ENCODE data around the gene ZC2HC1B. TPM values are rescaled to one million over a fixed set of nuclear protein-coding genes. Genes with fewer than 3 reads are reported as not detected.

ZC2HC1B gene
- total and polyA plus RNA-seq, 10 of the 15 experiments (the other 5 are each of a cell fraction or from before 2014, with no cell fraction given): 0.09 to 0.36 (median 0.31) TPM; not detected in 5

DNA sequence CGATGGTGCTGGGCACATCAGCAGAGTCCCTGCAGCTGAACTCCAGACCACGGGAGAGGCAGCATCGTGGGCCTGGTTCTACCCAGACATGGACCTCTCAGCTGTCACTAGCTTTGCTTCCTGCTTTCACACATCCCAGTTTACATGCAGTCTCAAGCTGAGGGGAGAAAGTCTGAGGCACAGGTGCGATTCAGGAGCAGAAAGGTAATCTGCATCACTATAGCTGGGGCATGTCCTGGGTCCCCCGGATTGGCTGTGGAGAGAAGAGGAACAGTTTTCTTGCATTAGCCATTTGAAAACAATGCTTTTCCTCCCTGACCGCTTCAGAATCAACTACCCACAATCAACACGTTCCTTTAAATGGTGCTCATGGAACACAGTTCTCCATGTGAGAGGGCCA, 83.9 kb downstream of the ZC2HC1B start:
- no TSS peak for BruUV-seq (replicated peaks)
- no peak overlapping the region for H3K4me2 ChIP-seq (ENCODE audit: control insufficient read depth, insufficient read depth)
- ATAC-seq: no peak
- no peak overlapping the region for H3K9ac ChIP-seq (ENCODE audit: control insufficient read depth, insufficient read depth, low read length)
- 90% methylated on average over 7 of the region's 7 CpGs for WGBS (ENCODE audit: insufficient coverage, insufficient replicate concordance, low lambda C conversion rate, missing lambda C conversion rate)
- DNase-seq (ENCODE audit: low read depth, low spot score): no peak
- H3K27ac ChIP-seq (ENCODE audit: control insufficient read depth, insufficient read depth): no peak overlapping the region
- H3K9me3 ChIP-seq (replicated peaks; ENCODE audit: control insufficient read depth, insufficient read depth, low read length): no peaks in the 10 kb centered on the region
- no peak overlapping the region for H3K4me3 ChIP-seq
- H3K36me3 ChIP-seq (ENCODE audit: control insufficient read depth in 2 of 2, insufficient read depth in 2 of 2, low read length in 1 of 2): no peaks in the 10 kb centered on the region; a peak in 1 of 4 replicates
- FAIRE-seq: no peak
- H2AFZ ChIP-seq (ENCODE audit: control insufficient read depth, low read depth, low read length): no peak overlapping the region
- H3K27me3 ChIP-seq (replicated peaks in 1 of 2; ENCODE audit: control insufficient read depth in 2 of 2, insufficient read depth in 2 of 2, low read length in 1 of 2): no peaks in the 10 kb centered on the region
- in situ Hi-C loops (cut with MboI): loop anchor here (10.0 kb wide), 1 partner anchor 277 kb away; no protein-coding TSS in a partner anchor
- ChIA-PET SMC1A (ENCODE audit: uncharacterized antibody, unreplicated experiment) (interaction anchor here (1.0 kb wide), 1 partner anchor 104 kb away, joined by 3 read pairs; no protein-coding TSS in a partner anchor), CTCF (interaction anchor here (1.1 to 4.6 kb wide), 2 partner anchors 9 to 140 kb away, joined by 3 to 35 read pairs; no protein-coding TSS in a partner anchor), POLR2A (no interaction called here), RAD21 (ENCODE audit: unreplicated experiment) (interaction anchor here (2.0 kb wide), 1 partner anchor 9 kb away, joined by 5 read pairs; no protein-coding TSS in a partner anchor)
- no peaks in the 10 kb centered on the region for H3K79me2 ChIP-seq (ENCODE audit: control insufficient read depth, insufficient read depth, low read length)
- no peaks in the 10 kb centered on the region for H3K4me1 ChIP-seq (ENCODE audit: control insufficient read depth, insufficient read depth, low read length)
- TF ChIP-seq YBX1 (IDR thresholded peaks at IDR 0.05): no peak
- TF ChIP-seq CHD1 (IDR thresholded peaks at IDR 0.05; ENCODE audit: low read depth, low read length): no peak
- TF ChIP-seq ELK1 (IDR thresholded peaks at IDR 0.05; ENCODE audit: low read depth, low read length): no peak
- no peak for TF ChIP-seq SRF (IDR thresholded peaks at IDR 0.05; ENCODE audit: low read depth in 2 of 2, low read length in 2 of 2)
- no peak for TF ChIP-seq HSF1 (IDR thresholded peaks at IDR 0.05; ENCODE audit: low read depth, low read length)
- no peak for TF ChIP-seq SMAD1 (IDR thresholded peaks at IDR 0.05; ENCODE audit: low read depth, partially characterized antibody)
- no peak for TF ChIP-seq ZNF207 (IDR thresholded peaks at IDR 0.05; ENCODE audit: borderline replicate concordance)
- TF ChIP-seq ZNF384 (IDR thresholded peaks at IDR 0.05; ENCODE audit: borderline replicate concordance, low read depth, low read length): no peak
- TF ChIP-seq BACH1 (IDR thresholded peaks at IDR 0.05; ENCODE audit: borderline replicate concordance): no peak
- TF ChIP-seq BCL3 (IDR thresholded peaks at IDR 0.05; ENCODE audit: borderline replicate concordance, insufficient read depth, low read depth, low read length, poor library complexity, severe bottlenecking): no peak
- intact Hi-C loops (cut with micrococcal nuclease; ENCODE audit: unreplicated experiment): no loop called here
- no peaks in the 10 kb centered on the region for H4K20me1 ChIP-seq (ENCODE audit: control insufficient read depth, insufficient read depth)
